DND-41 (cell line): Measurements from ENCODE around the gene NPBWR2.
A peak's percentile ranks its signal among the peaks of the same experiment; 100 is the strongest.

Experiments
- EZH2 ChIP-seq: IDR thresholded peaks from 3 replicates; pipeline ENCODE4 v1.6.1; 2012; ENCODE audit warnings: borderline replicate concordance, low read depth, mild to moderate bottlenecking, moderate library complexity, low read length, inconsistent platforms; ENCODE audit not compliant: severe bottlenecking
- TF ChIP-seq, protein P1 (sequence below): IDR thresholded peaks from 2 replicates; pipeline ENCODE4 v1.5.1; 2012; ENCODE audit warnings: borderline replicate concordance, low read length, moderate library complexity, mild to moderate bottlenecking; ENCODE audit not compliant: poor library complexity, severe bottlenecking; ENCODE audit errors: extremely low read depth

DNA sequence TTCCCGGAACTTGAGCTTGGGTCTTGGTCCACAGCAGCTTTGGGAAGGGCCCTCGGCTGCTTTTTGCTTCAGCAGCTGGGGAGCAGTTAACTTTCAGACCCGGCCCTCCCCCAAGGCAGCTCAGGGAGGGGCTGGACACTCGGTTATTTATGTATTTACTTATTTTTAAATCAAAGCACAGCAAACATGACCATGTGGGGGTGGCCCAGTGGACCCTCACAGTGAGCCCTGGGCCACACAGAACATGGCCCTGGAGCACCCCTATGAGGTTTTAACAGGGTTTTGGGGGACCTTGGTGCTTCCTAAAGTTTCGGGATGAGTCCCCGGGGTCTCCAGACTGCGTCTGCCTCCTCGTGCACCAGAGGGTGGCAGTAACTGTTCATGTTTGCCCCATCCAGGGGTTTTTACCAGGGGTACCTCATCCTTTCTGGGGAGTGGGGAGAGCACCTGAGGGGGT lies 26.6 kb upstream of the NPBWR2 start:
- TF ChIP-seq, protein P1, sequence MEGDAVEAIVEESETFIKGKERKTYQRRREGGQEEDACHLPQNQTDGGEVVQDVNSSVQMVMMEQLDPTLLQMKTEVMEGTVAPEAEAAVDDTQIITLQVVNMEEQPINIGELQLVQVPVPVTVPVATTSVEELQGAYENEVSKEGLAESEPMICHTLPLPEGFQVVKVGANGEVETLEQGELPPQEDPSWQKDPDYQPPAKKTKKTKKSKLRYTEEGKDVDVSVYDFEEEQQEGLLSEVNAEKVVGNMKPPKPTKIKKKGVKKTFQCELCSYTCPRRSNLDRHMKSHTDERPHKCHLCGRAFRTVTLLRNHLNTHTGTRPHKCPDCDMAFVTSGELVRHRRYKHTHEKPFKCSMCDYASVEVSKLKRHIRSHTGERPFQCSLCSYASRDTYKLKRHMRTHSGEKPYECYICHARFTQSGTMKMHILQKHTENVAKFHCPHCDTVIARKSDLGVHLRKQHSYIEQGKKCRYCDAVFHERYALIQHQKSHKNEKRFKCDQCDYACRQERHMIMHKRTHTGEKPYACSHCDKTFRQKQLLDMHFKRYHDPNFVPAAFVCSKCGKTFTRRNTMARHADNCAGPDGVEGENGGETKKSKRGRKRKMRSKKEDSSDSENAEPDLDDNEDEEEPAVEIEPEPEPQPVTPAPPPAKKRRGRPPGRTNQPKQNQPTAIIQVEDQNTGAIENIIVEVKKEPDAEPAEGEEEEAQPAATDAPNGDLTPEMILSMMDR, result peak; percentile 28
- no peak for TF ChIP-seq EZH2
